GM12864 (cell line): ENCODE measurements around the gene GNAT2.
A peak's percentile ranks its signal among the peaks of the same experiment; 100 is the strongest.

Source experiments
- DNase-seq: peaks from one replicate; pipeline ENCODE4 v3.0.0-alpha.2; 2011; ENCODE audit warnings: low read depth
- H3K4me3 ChIP-seq: 2 replicates; pipeline ENCODE4 v1.5.1; 2011; ENCODE audit warnings: mild to moderate bottlenecking, low read depth, low read length, control low read depth
- CTCF ChIP-seq: IDR thresholded peaks from 2 replicates; pipeline ENCODE4 v1.5.1; 2011; ENCODE audit warnings: low read depth, mild to moderate bottlenecking, moderate library complexity, low read length, control low read depth, inconsistent platforms; ENCODE audit errors: missing control alignments

Gene GNAT2

GRCh38 chr1:109653306-109653705 lies 33.9 kb upstream of the GNAT2 start:
- no peak overlapping the region for H3K4me3 ChIP-seq
- TF ChIP-seq CTCF, result no peak
- DNase-seq, result no peak

GRCh38 chr1:109652402-109652801 lies 33.0 kb upstream of the GNAT2 start:
- DNase-seq, result no peak
- TF ChIP-seq CTCF, result no peak
- H3K4me3 ChIP-seq, result no peak overlapping the region

- no peak overlapping the region for H3K4me3 ChIP-seq
- no peak for TF ChIP-seq CTCF
- DNase-seq, result no peak
Measured at GRCh38 chr1:109650609-109651008, 31.2 kb upstream of the GNAT2 start.

- peak; percentile 12 for TF ChIP-seq CTCF
- H3K4me3 ChIP-seq, result no peak overlapping the region; the same call in 1 of the 2 replicates
- no peak for DNase-seq
Measured at GRCh38 chr1:109649491-109649914, 30.1 kb upstream of the GNAT2 start.

GRCh38 chr1:109644670-109645069 lies 25.3 kb upstream of the GNAT2 start:
- TF ChIP-seq CTCF, result no peak
- H3K4me3 ChIP-seq, result no peak overlapping the region
- DNase-seq, result no peak

GRCh38 chr1:109643385-109644230 lies 24.2 kb upstream of the GNAT2 start:
- no peak overlapping the region for H3K4me3 ChIP-seq
- peak; percentile 49 for DNase-seq
- peak; percentile 90 for TF ChIP-seq CTCF

- TF ChIP-seq CTCF, result no peak
- H3K4me3 ChIP-seq, result no peak overlapping the region
- no peak for DNase-seq
Measured at GRCh38 chr1:109642626-109643025, 23.2 kb upstream of the GNAT2 start.
